ENCODE results near the gene TAOK3.

The TAOK3 gene

GRCh38 chr12:118237052-118237665, 135.5 kb downstream of the TAOK3 start:
- no peak for TF ChIP-seq CTCF (IDR thresholded peaks at IDR 0.05; ENCODE audit: low read length, missing control alignments)
- no peak for DNase-seq (ENCODE audit: low read depth)
- no peak overlapping the region for H3K4me3 ChIP-seq (replicated peaks; ENCODE audit: low read depth, low read length)

GRCh38 chr12:118220702-118221101, 152.0 kb downstream of the TAOK3 start:
- DNase-seq (ENCODE audit: low read depth): no peak
- no peak overlapping the region for H3K4me3 ChIP-seq (replicated peaks; ENCODE audit: low read depth, low read length)
- no peak for TF ChIP-seq CTCF (IDR thresholded peaks at IDR 0.05; ENCODE audit: low read length, missing control alignments)

GRCh38 chr12:118219772-118220171, 152.9 kb downstream of the TAOK3 start:
- no peak overlapping the region for H3K4me3 ChIP-seq (replicated peaks; ENCODE audit: low read depth, low read length)
- no peak for TF ChIP-seq CTCF (IDR thresholded peaks at IDR 0.05; ENCODE audit: low read length, missing control alignments)
- DNase-seq (ENCODE audit: low read depth): no peak

- TF ChIP-seq CTCF (IDR thresholded peaks at IDR 0.05; ENCODE audit: low read length, missing control alignments): no peak
- no peak for DNase-seq (ENCODE audit: low read depth)
- H3K4me3 ChIP-seq (replicated peaks; ENCODE audit: low read depth, low read length): no peak overlapping the region
Measured at GRCh38 chr12:118219106-118219505, 153.6 kb downstream of the TAOK3 start.

GRCh38 chr12:118213452-118213851, 159.3 kb downstream of the TAOK3 start:
- TF ChIP-seq CTCF (IDR thresholded peaks at IDR 0.05; ENCODE audit: low read length, missing control alignments): no peak
- no peak for DNase-seq (ENCODE audit: low read depth)

GRCh38 chr12:118212606-118213005, 160.1 kb downstream of the TAOK3 start:
- no peak for TF ChIP-seq CTCF (IDR thresholded peaks at IDR 0.05; ENCODE audit: low read length, missing control alignments)
- no peak for DNase-seq (ENCODE audit: low read depth)
- H3K4me3 ChIP-seq (replicated peaks; ENCODE audit: low read depth, low read length): no peak overlapping the region

More at GRCh38 chr12:118213452-118213851, 159.3 kb downstream of the TAOK3 start:
- no peak overlapping the region for H3K4me3 ChIP-seq (replicated peaks; ENCODE audit: low read depth, low read length)

- H3K4me3 ChIP-seq (replicated peaks; ENCODE audit: low read depth, low read length): no peak overlapping the region
- no peak for DNase-seq (ENCODE audit: low read depth)
- TF ChIP-seq CTCF (IDR thresholded peaks at IDR 0.05; ENCODE audit: low read length, missing control alignments): no peak
Measured at GRCh38 chr12:118206107-118206412, 166.6 kb downstream of the TAOK3 start.

All from fibroblast of pulmonary artery (primary cell).